Hepatocyte (in vitro differentiated cells): Measurements from ENCODE around the gene IGSF9. TPM values are rescaled to one million over a fixed set of nuclear protein-coding genes. Genes with fewer than 3 reads are reported as not detected.

Experiments
- DNase-seq: peaks from one replicate; pipeline ENCODE4 v3.0.0-alpha.2; 2016; ENCODE audit warnings: low spot score
- H2AFZ ChIP-seq: fragments of 200-600 bp; sonication (generic); 2 replicates; pipeline ENCODE4 v1.6.0; 2016; ENCODE audit warnings: antibody characterized with exemption, mild to moderate bottlenecking
- H3K27ac ChIP-seq: fragments of 200-600 bp; sonication (generic); 2 replicates; pipeline ENCODE4 v1.5.1; 2016; ENCODE audit warnings: mild to moderate bottlenecking
- H3K27me3 ChIP-seq: fragments of 200-600 bp; sonication (generic); 2 replicates; pipeline ENCODE4 v1.6.1; 2016
- H3K36me3 ChIP-seq: fragments of 200-600 bp; sonication (generic); replicated peaks from 2 replicates; pipeline ENCODE4 v1.5.1; 2016; ENCODE audit warnings: low read depth; ENCODE audit not compliant: insufficient read depth
- H3K4me1 ChIP-seq: fragments of 200-600 bp; sonication (generic); 2 replicates; pipeline ENCODE4 v1.5.1; 2016; ENCODE audit warnings: mild to moderate bottlenecking, moderate library complexity; ENCODE audit not compliant: insufficient read depth
- H3K4me2 ChIP-seq: fragments of 200-600 bp; sonication (generic); 2 replicates; pipeline ENCODE4 v1.6.0; 2016
- H3K4me3 ChIP-seq: fragments of 200-600 bp; sonication (generic); 2 replicates; pipeline ENCODE4 v1.5.1; 2016; ENCODE audit warnings: mild to moderate bottlenecking
- H3K79me2 ChIP-seq: fragments of 200-600 bp; sonication (generic); 2 replicates; pipeline ENCODE4 v1.6.0; 2017; ENCODE audit warnings: mild to moderate bottlenecking
- H3K9me2 ChIP-seq: fragments of 200-600 bp; sonication (generic); replicated peaks from 2 replicates; pipeline ENCODE4 v1.6.0; 2017; ENCODE audit warnings: mild to moderate bottlenecking; ENCODE audit not compliant: insufficient read depth
- H3K9me3 ChIP-seq: fragments of 200-600 bp; sonication (generic); 2 replicates; pipeline ENCODE4 v1.5.1; 2016; ENCODE audit warnings: low read depth, mild to moderate bottlenecking
- H4K20me1 ChIP-seq: fragments of 200-600 bp; sonication (generic); 2 replicates; pipeline ENCODE4 v1.6.0; 2016; ENCODE audit warnings: mild to moderate bottlenecking; ENCODE audit not compliant: insufficient read depth, poor library complexity, severe bottlenecking
- EZH2 ChIP-seq: fragments of 200-600 bp; sonication (generic); IDR thresholded peaks from 2 replicates; pipeline ENCODE4 v1.6.1; 2016; ENCODE audit warnings: antibody characterized with exemption, mild to moderate bottlenecking, borderline replicate concordance
- EZH2phosphoT487 ChIP-seq: fragments of 200-600 bp; sonication (generic); IDR thresholded peaks from one replicate; pipeline ENCODE4 v1.6.1; 2018; ENCODE audit warnings: antibody characterized with exemption, mild to moderate bottlenecking, low read depth, moderate library complexity; ENCODE audit not compliant: unreplicated experiment, severe bottlenecking
- WGBS: methylation state at CpG from one replicate; pipeline ENCODE4 v1.1.6; 2016; ENCODE audit warnings: low lambda C conversion rate; ENCODE audit errors: missing lambda C conversion rate; 5-methylcytosine and 5-hydroxymethylcytosine counted together
- polyA plus RNA-seq: library from polyadenylated mRNA; unstranded; fragments of >200 nt; fragmentation: Nextera tagmentation; extraction: Ambion mirVana; gene quantifications from 2 replicates; pipeline ENCODE4 v1.2.1, GENCODE V29; 2016
- total RNA-seq: library from RNA; depleted of rRNA; stranded (reverse); fragments of >200 nt; gene quantifications from 2 replicates; pipeline ENCODE4 v1.2.3, GENCODE V29; 2014
- TF ChIP-seq, protein P1 (sequence below): fragments of 200-600 bp; sonication (generic); IDR thresholded peaks from 2 replicates; pipeline ENCODE4 v1.5.1; 2016; ENCODE audit warnings: antibody characterized with exemption, mild to moderate bottlenecking; ENCODE audit not compliant: poor library complexity

The IGSF9 gene
- total and polyA plus RNA-seq, 2 experiments from 2014 or later, result 8.2 to 22.5 TPM

DNA sequence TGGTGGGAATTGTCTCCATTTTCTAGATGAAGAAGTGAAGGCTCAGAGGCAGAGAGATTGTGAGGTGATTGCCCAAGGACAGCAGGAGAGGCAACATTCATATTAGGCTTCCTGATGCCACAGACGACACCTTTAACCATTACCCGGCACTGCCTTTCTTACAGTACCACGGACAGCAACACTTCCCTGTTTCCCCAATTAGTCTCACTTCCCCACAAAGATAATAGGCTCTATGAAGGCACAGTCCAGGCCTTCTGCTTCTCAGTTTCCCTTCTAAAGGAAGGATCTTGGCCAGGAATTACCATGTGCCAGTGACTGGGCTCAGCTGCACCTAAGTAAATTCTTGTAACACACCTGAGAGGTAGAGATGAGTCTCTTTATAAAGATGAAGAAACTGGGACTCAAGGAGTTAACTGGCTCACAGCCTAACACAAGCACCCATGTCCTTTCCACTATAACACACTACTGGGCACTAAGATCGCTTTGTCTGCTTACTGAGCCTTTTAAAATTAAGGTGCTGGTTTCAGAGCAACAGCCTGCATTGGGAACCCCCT is 9.6 kb downstream of the IGSF9 start:
- H3K4me3 ChIP-seq, result no peak overlapping the region
- H3K9me2 ChIP-seq, result no peaks in the 10 kb centered on the region
- H3K9me3 ChIP-seq, result no peaks in the 10 kb centered on the region
- no peak for DNase-seq
- H3K79me2 ChIP-seq, result no peaks in the 10 kb centered on the region
- peaks cover 42% of the 10 kb centered on the region for H3K4me1 ChIP-seq
- no peaks in the 10 kb centered on the region for H3K36me3 ChIP-seq
- 79% methylated on average over 4 of the region's 4 CpGs for WGBS
- TF ChIP-seq, protein P1, sequence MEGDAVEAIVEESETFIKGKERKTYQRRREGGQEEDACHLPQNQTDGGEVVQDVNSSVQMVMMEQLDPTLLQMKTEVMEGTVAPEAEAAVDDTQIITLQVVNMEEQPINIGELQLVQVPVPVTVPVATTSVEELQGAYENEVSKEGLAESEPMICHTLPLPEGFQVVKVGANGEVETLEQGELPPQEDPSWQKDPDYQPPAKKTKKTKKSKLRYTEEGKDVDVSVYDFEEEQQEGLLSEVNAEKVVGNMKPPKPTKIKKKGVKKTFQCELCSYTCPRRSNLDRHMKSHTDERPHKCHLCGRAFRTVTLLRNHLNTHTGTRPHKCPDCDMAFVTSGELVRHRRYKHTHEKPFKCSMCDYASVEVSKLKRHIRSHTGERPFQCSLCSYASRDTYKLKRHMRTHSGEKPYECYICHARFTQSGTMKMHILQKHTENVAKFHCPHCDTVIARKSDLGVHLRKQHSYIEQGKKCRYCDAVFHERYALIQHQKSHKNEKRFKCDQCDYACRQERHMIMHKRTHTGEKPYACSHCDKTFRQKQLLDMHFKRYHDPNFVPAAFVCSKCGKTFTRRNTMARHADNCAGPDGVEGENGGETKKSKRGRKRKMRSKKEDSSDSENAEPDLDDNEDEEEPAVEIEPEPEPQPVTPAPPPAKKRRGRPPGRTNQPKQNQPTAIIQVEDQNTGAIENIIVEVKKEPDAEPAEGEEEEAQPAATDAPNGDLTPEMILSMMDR, result no peak
- TF ChIP-seq EZH2phosphoT487, result no peak
- no peak for TF ChIP-seq EZH2
- H3K27ac ChIP-seq, result no peak overlapping the region
- H3K4me2 ChIP-seq, result peak overlapping the region; percentile 36
- no peaks in the 10 kb centered on the region for H4K20me1 ChIP-seq
- H3K27me3 ChIP-seq, result no peaks in the 10 kb centered on the region
- H2AFZ ChIP-seq, result no peak overlapping the region

DNA sequence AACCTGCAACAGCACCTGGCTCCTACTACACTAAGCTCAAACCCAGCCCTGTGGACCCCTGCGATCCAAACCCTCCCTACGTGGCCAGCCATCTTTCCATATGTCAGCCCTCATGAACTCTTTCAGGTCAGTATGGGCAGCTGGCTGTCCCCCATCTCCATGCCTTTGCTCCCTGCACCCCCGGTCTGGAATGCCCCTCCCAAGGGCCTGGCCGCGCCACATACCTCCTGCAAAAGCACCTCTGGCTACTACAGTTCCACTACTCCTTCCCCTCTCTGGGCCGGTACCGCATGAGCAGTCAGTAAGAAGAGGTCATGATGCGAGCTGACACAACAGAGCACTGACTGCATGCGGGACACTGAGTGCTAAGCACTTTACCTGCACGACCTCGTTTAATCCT is 10.1 kb downstream of the IGSF9 start:
- no peak overlapping the region for H3K4me3 ChIP-seq
- no peak overlapping the region for H2AFZ ChIP-seq
- TF ChIP-seq EZH2phosphoT487, result no peak
- TF ChIP-seq EZH2, result no peak
- TF ChIP-seq, protein P1, result no peak
- no peak overlapping the region for H3K4me2 ChIP-seq
- H3K27me3 ChIP-seq, result no peaks in the 10 kb centered on the region
- peaks cover 37% of the 10 kb centered on the region for H3K4me1 ChIP-seq
- no peaks in the 10 kb centered on the region for H3K79me2 ChIP-seq
- H3K27ac ChIP-seq, result no peak overlapping the region
- 97% methylated on average over 11 of the region's 11 CpGs for whole genome bisulfite sequencing
- H3K36me3 ChIP-seq, result no peaks in the 10 kb centered on the region
- DNase-seq, result no peak
- no peaks in the 10 kb centered on the region for H3K9me3 ChIP-seq
- no peaks in the 10 kb centered on the region for H3K9me2 ChIP-seq
- no peaks in the 10 kb centered on the region for H4K20me1 ChIP-seq

DNA sequence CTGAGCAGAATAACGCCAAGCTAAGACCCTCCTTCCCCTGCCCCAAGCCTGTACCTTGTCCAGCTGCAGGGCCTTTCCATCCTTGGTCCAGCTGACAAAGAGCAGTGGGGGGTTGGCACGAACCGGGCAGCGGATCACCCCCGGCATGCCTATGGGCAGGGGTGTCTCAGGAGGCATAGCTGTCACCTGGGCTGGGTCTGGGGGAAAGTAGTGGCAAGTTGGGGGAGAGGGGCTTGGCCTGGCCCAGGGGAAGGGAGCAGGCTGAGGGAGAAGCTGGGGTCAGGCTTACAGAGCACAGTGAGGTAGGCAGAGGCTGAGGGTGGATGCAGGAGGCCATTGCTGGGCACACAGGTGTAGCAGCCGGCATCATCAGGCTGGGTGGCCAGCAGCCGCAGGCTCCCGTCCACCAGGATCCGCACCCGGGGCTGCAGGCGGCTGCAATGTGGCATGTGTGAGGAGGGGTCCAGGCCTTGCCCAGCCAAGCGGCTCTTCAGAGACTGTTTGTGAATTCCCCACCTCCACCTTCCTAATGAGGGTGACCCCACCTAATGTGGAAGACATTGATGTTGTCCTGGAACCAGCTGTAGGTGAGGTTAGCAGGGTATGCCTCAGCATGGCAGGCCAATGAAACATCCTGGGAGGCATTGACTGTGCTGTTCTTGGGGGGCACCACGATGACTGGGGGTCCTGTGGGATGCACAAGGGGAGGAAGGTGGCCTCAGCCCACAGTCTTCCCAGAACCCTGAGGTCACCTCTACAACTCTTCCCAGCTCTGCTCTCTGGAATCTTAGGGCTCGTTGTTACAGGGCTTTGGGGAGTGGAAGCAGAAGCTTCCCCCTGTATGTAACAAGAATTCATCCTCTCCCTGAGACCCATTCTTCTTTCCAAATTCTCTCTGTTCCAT is 11.0 kb downstream of the IGSF9 start:
- peaks cover 29% of the 10 kb centered on the region for H3K4me1 ChIP-seq
- H3K27me3 ChIP-seq, result no peaks in the 10 kb centered on the region
- no peaks in the 10 kb centered on the region for H4K20me1 ChIP-seq
- DNase-seq, result no peak
- H2AFZ ChIP-seq, result no peak overlapping the region
- 94% methylated on average over 9 of the region's 14 CpGs for WGBS
- H3K9me3 ChIP-seq, result no peaks in the 10 kb centered on the region
- H3K4me2 ChIP-seq, result no peak overlapping the region
- no peak overlapping the region for H3K4me3 ChIP-seq
- no peaks in the 10 kb centered on the region for H3K9me2 ChIP-seq
- H3K79me2 ChIP-seq, result no peaks in the 10 kb centered on the region
- TF ChIP-seq EZH2phosphoT487 (no peak), EZH2 (no peak)
- TF ChIP-seq, protein P1, result no peak
- H3K36me3 ChIP-seq, result no peaks in the 10 kb centered on the region
- no peak overlapping the region for H3K27ac ChIP-seq
